GM18951 (cell line): Measurements from ENCODE around the gene MTCP1.

Experiments used
- POLR2A ChIP-seq: IDR thresholded peaks from 4 replicates; pipeline ENCODE4 v1.6.1; 2011; ENCODE audit warnings: mild to moderate bottlenecking; ENCODE audit not compliant: insufficient read length, insufficient read depth; ENCODE audit errors: extremely low read depth
- in situ Hi-C: fragments of 300-500 bp; cut with MboI; formaldehyde crosslinking; loops from one replicate; pipeline ENCODE4 v1.12.0; 2022; ENCODE audit warnings: low sequenced_read_pairs, mixed read lengths, inconsistent platforms; ENCODE audit not compliant: unreplicated experiment

MTCP1 gene

GRCh38 chrX:155070975-155071693 is at the start of gene MTCP1, which contains the start of the genes BRCC3 and CMC4:
Gene MTCP1, minus strand, starts transcription at chrX:155071136. Its CDS starts 5,126 bp downstream, at chrX:155066010.
Gene BRCC3, plus strand, starts transcription at chrX:155071508. Its CDS starts 20 bp downstream, at chrX:155071528.
Gene CMC4, minus strand, starts transcription at chrX:155071136. Its CDS starts 7,113 bp downstream, at chrX:155064023.
- TF ChIP-seq POLR2A, result peak; percentile 74
- in situ Hi-C loops, result no loop called here

GRCh38 chrX:155115174-155115819 is 44.4 kb upstream of the MTCP1 start:
- in situ Hi-C loops, result no loop called here
- TF ChIP-seq POLR2A, result no peak

GRCh38 chrX:155113097-155113496 is 42.2 kb upstream of the MTCP1 start:
- in situ Hi-C loops, result no loop called here
- no peak for TF ChIP-seq POLR2A

- in situ Hi-C loops, result no loop called here
- TF ChIP-seq POLR2A, result no peak
Observed at GRCh38 chrX:155112171-155112570, 41.2 kb upstream of the MTCP1 start.

- no peak for TF ChIP-seq POLR2A
- in situ Hi-C loops, result no loop called here
Observed at GRCh38 chrX:155108427-155108826, 37.5 kb upstream of the MTCP1 start.

- in situ Hi-C loops, result no loop called here
Observed at GRCh38 chrX:155105919-155106318, 35.0 kb upstream of the MTCP1 start.

GRCh38 chrX:155094468-155095061 is 23.6 kb upstream of the MTCP1 start:
- TF ChIP-seq POLR2A, result no peak
- in situ Hi-C loops, result no loop called here

More at GRCh38 chrX:155105919-155106318, 35.0 kb upstream of the MTCP1 start:
- TF ChIP-seq POLR2A, result no peak

GRCh38 chrX:155086961-155087735 is 16.2 kb upstream of the MTCP1 start:
- TF ChIP-seq POLR2A, result no peak
- in situ Hi-C loops, result no loop called here

GRCh38 chrX:155086202-155086840 is 15.4 kb upstream of the MTCP1 start:
- in situ Hi-C loops, result no loop called here
- TF ChIP-seq POLR2A, result no peak

- no peak for TF ChIP-seq POLR2A
- in situ Hi-C loops, result no loop called here
Observed at GRCh38 chrX:155071694-155072280, 851 bp upstream of the MTCP1 start.

- in situ Hi-C loops, result no loop called here
- no peak for TF ChIP-seq POLR2A
Observed at GRCh38 chrX:155070663-155070974, 317 bp downstream of the MTCP1 start.

GRCh38 chrX:155070038-155070437 is 898 bp downstream of the MTCP1 start:
- no peak for TF ChIP-seq POLR2A
- in situ Hi-C loops, result no loop called here

- no peak for TF ChIP-seq POLR2A
- in situ Hi-C loops, result no loop called here
Observed at GRCh38 chrX:155069414-155069813, 1.5 kb downstream of the MTCP1 start.

GRCh38 chrX:155068165-155068564 is 2.8 kb downstream of the MTCP1 start:
- no peak for TF ChIP-seq POLR2A
- in situ Hi-C loops, result no loop called here
